Adrenal gland (tissue), 12 donors: ENCODE measurements around the gene MAPRE3. TPM values are rescaled to one million over a fixed set of nuclear protein-coding genes. Genes with fewer than 3 reads are reported as not detected.

Source experiments
- DNase-seq, 7 donors: peaks; one replicate each; pipeline ENCODE4 v3.0.0-alpha.2; 2019 to 2020
- H3K27ac ChIP-seq, 5 donors: fragments of 200-600 bp; sonication (generic) in 4 of 5; 1 replicate in 3 of 5; 2 replicates in 2 of 5; pipeline versions ENCODE4 v1.5.1 to v1.8.0; 2016 to 2020; ENCODE audit warnings: mild to moderate bottlenecking in 1 of 5
- H3K27me3 ChIP-seq: fragments of 200-600 bp; 2 replicates; pipeline ENCODE4 v1.8.0; 2021
- H3K36me3 ChIP-seq, 2 donors: fragments of 200-600 bp; replicated peaks in 1 of 2; 1 replicate in 1 of 2; 2 replicates in 1 of 2; pipeline versions ENCODE4 v1.5.1 to v1.8.0; 2018 to 2022
- H3K4me1 ChIP-seq, 2 donors: fragments of 200-600 bp; replicated peaks in 1 of 2; 1 replicate in 1 of 2; 2 replicates in 1 of 2; pipeline versions ENCODE4 v1.5.1 to v1.8.0; 2018 to 2021
- H3K4me3 ChIP-seq, 4 donors: fragments of 200-600 bp; sonication (generic) in 3 of 4; one replicate each; pipeline ENCODE4 v1.5.1; 2016 to 2018
- H3K9me3 ChIP-seq, 3 donors: fragments of 200-600 bp; sonication (generic) in 1 of 3; replicated peaks in 1 of 3; 1 replicate in 2 of 3; 2 replicates in 1 of 3; pipeline versions ENCODE4 v1.5.1 to v1.8.0; 2016 to 2021
- CTCF ChIP-seq, 6 experiments: fragments of 450-650 bp in 4 of 6; fragments of 200-600 bp in 2 of 6; sonication (generic) in 1 of 6; IDR thresholded peaks; 1 replicate in 5 of 6; 2 replicates in 1 of 6; pipeline versions ENCODE4 v1.5.1 to v1.8.0; 2016 to 2021; ENCODE audit warnings: antibody characterized with exemption in 6 of 6, mild to moderate bottlenecking in 2 of 6, moderate library complexity in 1 of 6
- POLR2A ChIP-seq, 2 donors: fragments of 450-650 bp; IDR thresholded peaks; one replicate each; pipeline ENCODE4 v1.6.1; 2017; ENCODE audit warnings: antibody characterized with exemption in 2 of 2, mild to moderate bottlenecking in 2 of 2, moderate library complexity in 1 of 2
- WGBS, 4 donors: extraction: QIAGEN DNeasy Blood & Tissue Kit in 2 of 4; methylation state at CpG; one replicate each; pipeline versions ENCODE4 v1.1.5 to v1.1.7; 2013 to 2017; 5-methylcytosine and 5-hydroxymethylcytosine counted together
- intact Hi-C, 2 donors: fragments of 100-400 bp; cut with DNase I; formaldehyde crosslinking; loops; one replicate each; pipeline versions ENCODE4 v1.14.1 to v1.15.0; 2022 to 2023
- polyA plus RNA-seq, 3 donors: library from polyadenylated mRNA; stranded (reverse); fragments of 200-250 nt in 2 of 3; fragments of 350-450 nt in 1 of 3; fragmentation: Illumina TruSeq in 1 of 3; extraction: RNeasy Lipid Tissue Mini Kit (QIAGEN cat#74804) in 1 of 3; gene quantifications; one replicate each; pipeline ENCODE4 v1.2.3, GENCODE V29; 2013 to 2014
- total RNA-seq, 9 donors: library from RNA; depleted of rRNA in 4 of 9; stranded (reverse); fragments of >200 nt in 4 of 9; fragments of 120-200 nt in 1 of 9; fragmentation: NEBNext Ultra II Directional in 1 of 9; extraction: Animal tissue kit (Norgen Biotek cat#: 25700) in 1 of 9; gene quantifications; one replicate each; pipeline versions ENCODE4 v1.1.0 to v1.2.4, GENCODE V29; 2013 to 2023
- donor health status: healthy with polysubstance abuse.
- donor health status: Bipolar disorder and iron deficiency.
- donor health status: DM: yes; HTN: yes; CAD: no.
- donor health status: DM: no; HTN: no; CAD: no.
- donor health status: DM: no; HTN: no; CAD: no.
- donor health status: DM: yes; HTN: yes; CAD: no.

The MAPRE3 gene
- total and polyA plus RNA-seq, 12 donors: 11.0 to 73.0 (median 19.3) TPM

- peak overlapping the region in 1 of 5 donors; percentile 6 for H3K27ac ChIP-seq
Measured at GRCh38 chr2:26988058-26988860, 17.8 kb downstream of the MAPRE3 start.

DNA sequence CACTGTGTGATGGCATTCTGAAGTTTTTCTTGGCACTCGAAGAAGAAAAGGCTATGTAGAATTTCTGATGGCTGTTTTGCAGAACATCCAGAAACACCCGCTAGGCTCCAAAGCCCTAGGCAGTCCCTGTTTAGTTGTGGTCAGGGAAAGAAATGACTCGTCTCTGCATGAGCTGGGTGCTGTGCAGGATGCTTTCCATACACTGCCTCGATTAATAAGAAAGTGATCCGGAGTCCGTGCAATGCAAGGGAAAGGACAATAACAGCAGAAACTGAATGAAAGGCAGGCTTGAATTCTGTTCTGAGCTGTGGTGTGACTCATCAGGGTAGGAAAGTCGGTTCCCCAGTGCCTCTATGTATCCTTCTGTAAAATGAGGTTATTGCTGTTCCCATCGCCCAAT is 18.7 kb downstream of the MAPRE3 start:
- Histone ChIP-seq H3K27ac (no peak overlapping the region), H3K27me3 (no peaks in the 10 kb centered on the region), H3K4me3 (no peak overlapping the region), H3K9me3 (no peaks in the 10 kb centered on the region), H3K36me3 (no peaks in the 10 kb centered on the region), H3K4me1 (no peaks in the 10 kb centered on the region)
- TF ChIP-seq POLR2A (IDR thresholded peaks at IDR 0.05) (no peak), CTCF (IDR thresholded peaks at IDR 0.05) (no peak)
- 80 to 91% (median 86%) methylated on average over 8 of the region's 8 CpGs for WGBS, 4 donors
- intact Hi-C loops: no loop called here
- DNase-seq: no peak

More at GRCh38 chr2:26988058-26988860, 17.8 kb downstream of the MAPRE3 start:
- no peak for DNase-seq
- intact Hi-C loops: no loop called here
- Histone ChIP-seq H3K4me3 (no peak overlapping the region), H3K36me3 (no peaks in the 10 kb centered on the region), H3K9me3 (no peaks in the 10 kb centered on the region), H3K27me3 (no peaks in the 10 kb centered on the region), H3K4me1 (no peaks in the 10 kb centered on the region)
- WGBS, 4 donors: 76 to 91% (median 78%) methylated on average over 4 of the region's 4 CpGs
- TF ChIP-seq CTCF (IDR thresholded peaks at IDR 0.05) (no peak), POLR2A (IDR thresholded peaks at IDR 0.05) (no peak)

DNA sequence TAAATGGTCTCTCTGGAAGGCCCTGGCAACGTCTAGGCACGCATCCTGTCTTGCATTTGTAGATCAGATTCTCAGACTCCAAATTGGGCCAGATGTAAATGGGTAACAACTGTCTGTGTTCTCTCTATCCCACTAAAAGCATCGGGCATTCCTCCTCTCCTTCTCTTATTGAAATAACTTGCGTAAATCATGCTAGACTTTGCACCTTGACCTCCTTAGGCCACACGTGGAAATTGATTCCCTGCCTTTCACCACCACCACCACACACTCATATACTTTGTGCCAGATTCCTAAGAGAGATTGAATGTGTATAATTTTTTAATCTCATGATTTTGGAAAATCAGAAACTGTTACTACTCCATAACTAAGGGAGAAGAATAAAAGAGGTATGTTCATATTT is 21.3 kb downstream of the MAPRE3 start:
- Histone ChIP-seq H3K4me1 (no peaks in the 10 kb centered on the region), H3K27me3 (no peaks in the 10 kb centered on the region), H3K4me3 (no peak overlapping the region), H3K36me3 (no peaks in the 10 kb centered on the region), H3K9me3 (no peaks in the 10 kb centered on the region), H3K27ac (no peak overlapping the region)
- intact Hi-C loops: no loop called here
- DNase-seq: no peak
- 70 to 78% (median 76%) methylated on average over 5 of the region's 5 CpGs for WGBS, 4 donors
- no peak for TF ChIP-seq CTCF (IDR thresholded peaks at IDR 0.05)
- no peak for TF ChIP-seq POLR2A (IDR thresholded peaks at IDR 0.05)

DNA sequence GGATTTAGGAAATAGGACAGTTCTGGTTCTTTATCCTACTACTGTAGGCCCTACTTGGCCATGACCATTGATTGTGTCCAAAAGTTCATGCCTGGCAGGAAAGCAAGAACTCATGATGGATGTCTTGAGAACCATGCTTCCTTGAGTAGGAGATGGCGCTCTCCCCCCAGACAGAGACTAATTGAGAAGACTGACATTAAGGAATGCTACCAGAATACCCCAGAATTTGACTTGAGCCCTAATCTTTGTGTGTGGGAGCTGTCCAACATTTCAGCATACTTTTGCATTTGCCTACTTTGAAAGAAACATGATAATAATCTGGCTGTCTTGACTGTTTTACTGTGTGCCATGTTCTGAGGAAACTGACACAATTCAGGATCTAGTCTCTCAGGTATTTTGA is 23.3 kb downstream of the MAPRE3 start:
- H3K36me3 ChIP-seq: no peaks in the 10 kb centered on the region
- H3K9me3 ChIP-seq: no peaks in the 10 kb centered on the region
- 90 to 100% (median 93%) methylated on average over 1 of the region's 1 CpG for WGBS, 4 donors
- intact Hi-C loops: no loop called here
- no peaks in the 10 kb centered on the region for H3K4me1 ChIP-seq
- TF ChIP-seq CTCF (IDR thresholded peaks at IDR 0.05) (no peak), POLR2A (IDR thresholded peaks at IDR 0.05) (no peak)
- H3K27ac ChIP-seq: no peak overlapping the region
- H3K4me3 ChIP-seq: no peak overlapping the region
- no peak for DNase-seq
- H3K27me3 ChIP-seq: no peaks in the 10 kb centered on the region
